Sciatic nerve (tissue), 2 donors: Measurements from ENCODE around the gene FARP1. TPM values are rescaled to one million over a fixed set of nuclear protein-coding genes. Genes with fewer than 3 reads are reported as not detected.

Experiments used
- ATAC-seq: fragments of 200-7000 bp; cut with Tn5 transposase; one replicate; pipeline ENCODE4 v1.9.1; 2020; ENCODE audit warnings: mild to moderate bottlenecking, moderate library complexity
- DNase-seq: peaks from one replicate; pipeline ENCODE4 v3.0.0-alpha.2; 2020; ENCODE audit warnings: low spot score
- intact Hi-C: fragments of 100-400 bp; cut with DNase I; formaldehyde crosslinking; loops from one replicate; pipeline ENCODE4 v1.14.2; 2022
- total RNA-seq: library from RNA; stranded (reverse); fragmentation: NEBNext Ultra II Directional; extraction: Animal tissue kit (Norgen Biotek cat#: 25700); gene quantifications from one replicate; pipeline ENCODE4 v1.2.1, GENCODE V29; 2021
- donor health status: DM: no; HTN: no; CAD: no.
- donor health status: DM: no; HTN: no; CAD: no.

Gene FARP1
- total RNA-seq, 1 donor from 2014 or later, result 35.4 TPM

GRCh38 chr13:98470920-98471319 lies 328.0 kb downstream of the FARP1 start:
- intact Hi-C loops, result no loop called here
- DNase-seq (no peak), ATAC-seq (no peak)

DNA sequence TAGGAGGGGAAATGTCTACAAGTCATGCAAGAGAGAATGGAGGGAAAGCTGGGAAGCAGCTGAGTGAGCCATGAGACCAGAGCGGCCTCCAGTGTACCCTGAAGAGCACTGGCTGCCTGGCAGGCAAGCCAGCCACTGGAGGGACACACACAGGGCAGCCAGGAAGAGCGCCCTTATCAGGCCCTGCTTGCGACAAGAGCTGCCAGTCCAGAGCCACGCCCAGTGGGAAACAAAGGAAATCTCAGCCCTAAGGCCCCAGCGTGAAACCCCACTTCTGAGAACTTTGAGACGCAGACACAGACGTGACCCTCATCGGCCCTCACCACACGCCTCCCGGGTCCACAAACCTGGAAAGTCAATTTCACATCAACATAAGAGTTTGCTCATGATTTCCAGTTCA lies 329.0 kb downstream of the FARP1 start:
- intact Hi-C loops, result no loop called here
- ATAC-seq (no peak), DNase-seq (peak; percentile 43)

- ATAC-seq (no peak), DNase-seq (peak; percentile 51)
- intact Hi-C loops, result no loop called here
These were observed 330.4 kb downstream of the FARP1 start for GRCh38 chr13:98473135-98473787.

DNA sequence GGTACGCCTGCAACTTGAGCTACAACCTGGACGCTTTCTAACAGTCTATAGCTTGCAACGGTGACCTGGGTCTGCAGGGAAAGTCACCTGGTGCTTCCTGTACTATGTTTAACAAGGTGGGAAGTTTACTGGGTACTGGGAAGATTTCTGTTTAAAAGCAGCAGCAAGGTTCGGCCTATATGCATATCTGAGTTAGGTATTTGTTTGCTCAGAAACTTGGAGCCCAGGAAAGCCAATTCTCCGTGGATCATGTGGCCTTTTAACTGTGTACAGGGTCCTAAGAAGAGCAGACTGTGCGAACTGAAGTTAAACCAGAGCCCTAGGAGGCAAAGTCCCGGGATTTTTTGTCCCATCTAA lies 330.9 kb downstream of the FARP1 start:
- DNase-seq (no peak), ATAC-seq (no peak)
- intact Hi-C loops, result no loop called here

DNA sequence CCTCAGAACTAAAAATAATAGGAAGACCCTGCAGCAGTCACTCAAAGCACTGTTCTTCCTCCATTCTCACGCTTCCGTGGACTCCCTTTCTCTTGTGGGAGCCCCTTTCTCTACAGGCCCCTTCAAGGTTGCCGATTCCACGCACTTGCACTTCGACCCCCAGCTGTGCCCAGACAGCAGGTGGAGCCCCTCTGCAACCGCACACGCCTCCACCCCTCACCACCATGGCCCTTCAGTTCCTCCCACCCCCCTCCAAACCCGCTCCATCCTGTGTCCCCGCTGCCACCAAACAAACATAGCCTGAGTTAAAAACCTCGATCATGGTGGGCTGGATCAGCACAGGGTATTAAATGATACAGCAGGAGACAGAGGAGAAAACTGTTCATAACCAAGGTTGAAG lies 331.4 kb downstream of the FARP1 start:
- intact Hi-C loops, result no loop called here
- ATAC-seq, result no peak
- DNase-seq, result peak; percentile 21

- intact Hi-C loops, result no loop called here
- peak; percentile 54 for DNase-seq
- ATAC-seq, result no peak
These were observed 331.9 kb downstream of the FARP1 start for GRCh38 chr13:98474761-98475160.

GRCh38 chr13:98475522-98475921 lies 332.6 kb downstream of the FARP1 start:
- intact Hi-C loops, result no loop called here
- ATAC-seq (peak; percentile 46), DNase-seq (peak; percentile 53)

GRCh38 chr13:98476106-98476505 lies 333.2 kb downstream of the FARP1 start:
- intact Hi-C loops, result no loop called here
- ATAC-seq (no peak), DNase-seq (peak; percentile 46)

- intact Hi-C loops, result no loop called here
- ATAC-seq (peak; percentile 62), DNase-seq (peak; percentile 64)
These were observed 333.7 kb downstream of the FARP1 start for GRCh38 chr13:98476538-98476966.

DNA sequence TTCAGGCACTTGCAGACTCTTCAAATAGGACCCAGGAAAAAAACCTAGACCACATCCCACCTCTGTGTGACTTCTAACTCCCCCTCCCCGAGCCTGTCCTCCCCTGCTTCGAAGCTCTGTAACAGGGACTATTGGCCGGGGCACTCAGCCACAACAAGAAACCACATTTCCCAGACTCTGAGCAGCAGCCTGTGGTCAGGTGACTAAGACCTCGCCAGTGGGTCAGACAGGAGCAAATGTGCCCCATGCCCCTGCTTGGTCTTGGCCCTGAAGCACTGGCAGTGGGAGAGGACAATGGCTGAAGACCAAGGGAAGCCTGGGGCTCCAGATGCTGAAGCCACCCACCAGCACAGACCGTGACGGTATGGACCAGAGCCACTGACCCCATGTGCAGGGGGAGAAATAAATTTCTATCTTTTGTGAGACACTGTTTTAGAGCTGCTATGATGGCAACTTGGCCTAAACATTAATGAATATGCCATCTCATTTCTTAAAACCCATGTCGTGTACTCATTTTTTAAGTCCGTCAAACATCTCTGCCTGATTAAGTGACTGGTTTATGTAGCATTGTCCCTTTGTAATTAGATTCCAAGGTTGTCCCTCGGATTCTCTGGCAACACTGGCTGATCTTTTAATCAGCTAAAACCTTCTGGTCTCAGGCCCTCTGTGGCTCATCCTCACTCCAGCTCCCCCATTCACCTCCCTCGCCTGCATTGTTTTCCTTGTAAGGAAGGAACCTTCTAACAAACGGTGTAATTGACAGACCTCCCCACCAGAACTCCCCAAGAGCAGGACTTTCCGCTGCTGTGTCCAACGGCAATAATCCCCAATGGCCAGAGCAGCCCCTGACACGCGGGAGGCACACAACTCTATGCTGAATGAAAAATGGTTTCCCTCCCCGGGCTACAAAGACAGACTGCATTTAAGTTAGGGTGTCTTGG lies 335.6 kb downstream of the FARP1 start:
- peak; percentile 35 for DNase-seq
- intact Hi-C loops, result no loop called here
- ATAC-seq, result no peak

DNA sequence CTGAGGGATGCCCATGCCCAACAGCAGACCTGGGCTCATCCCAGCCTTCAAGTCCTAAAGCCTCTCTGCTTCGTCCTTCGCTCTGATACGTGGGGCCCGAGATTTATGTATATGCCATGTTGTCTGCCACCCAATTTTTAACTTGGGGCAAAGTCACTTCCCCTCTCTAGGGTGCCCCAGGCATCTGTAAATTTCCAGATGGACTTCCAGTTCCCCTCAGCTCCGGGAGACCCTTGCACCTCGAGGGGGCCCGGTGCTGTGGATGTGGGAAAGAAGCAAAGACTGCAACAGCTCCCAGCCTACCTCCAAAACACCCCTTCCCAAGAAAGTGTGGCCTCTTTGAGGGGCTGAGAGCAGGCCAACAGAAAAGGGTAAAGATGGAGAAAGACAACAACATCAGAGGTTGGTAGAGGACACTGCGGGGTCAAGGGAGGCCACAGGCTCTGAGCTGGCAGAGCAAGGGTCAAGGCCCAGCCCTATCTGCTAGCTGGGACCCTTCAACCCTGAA lies 336.7 kb downstream of the FARP1 start:
- DNase-seq, result peak; percentile 40
- no peak for ATAC-seq
- intact Hi-C loops, result loop anchor here (10.0 kb wide), 1 partner anchor 1915 kb away; no protein-coding TSS in a partner anchor

- peak; percentile 58 for ATAC-seq
- peak; percentile 55 for DNase-seq
- intact Hi-C loops, result loop anchor here (10.0 kb wide), 1 partner anchor 1916 kb away; no protein-coding TSS in a partner anchor
These were observed 338.3 kb downstream of the FARP1 start for GRCh38 chr13:98480915-98481877.

DNA sequence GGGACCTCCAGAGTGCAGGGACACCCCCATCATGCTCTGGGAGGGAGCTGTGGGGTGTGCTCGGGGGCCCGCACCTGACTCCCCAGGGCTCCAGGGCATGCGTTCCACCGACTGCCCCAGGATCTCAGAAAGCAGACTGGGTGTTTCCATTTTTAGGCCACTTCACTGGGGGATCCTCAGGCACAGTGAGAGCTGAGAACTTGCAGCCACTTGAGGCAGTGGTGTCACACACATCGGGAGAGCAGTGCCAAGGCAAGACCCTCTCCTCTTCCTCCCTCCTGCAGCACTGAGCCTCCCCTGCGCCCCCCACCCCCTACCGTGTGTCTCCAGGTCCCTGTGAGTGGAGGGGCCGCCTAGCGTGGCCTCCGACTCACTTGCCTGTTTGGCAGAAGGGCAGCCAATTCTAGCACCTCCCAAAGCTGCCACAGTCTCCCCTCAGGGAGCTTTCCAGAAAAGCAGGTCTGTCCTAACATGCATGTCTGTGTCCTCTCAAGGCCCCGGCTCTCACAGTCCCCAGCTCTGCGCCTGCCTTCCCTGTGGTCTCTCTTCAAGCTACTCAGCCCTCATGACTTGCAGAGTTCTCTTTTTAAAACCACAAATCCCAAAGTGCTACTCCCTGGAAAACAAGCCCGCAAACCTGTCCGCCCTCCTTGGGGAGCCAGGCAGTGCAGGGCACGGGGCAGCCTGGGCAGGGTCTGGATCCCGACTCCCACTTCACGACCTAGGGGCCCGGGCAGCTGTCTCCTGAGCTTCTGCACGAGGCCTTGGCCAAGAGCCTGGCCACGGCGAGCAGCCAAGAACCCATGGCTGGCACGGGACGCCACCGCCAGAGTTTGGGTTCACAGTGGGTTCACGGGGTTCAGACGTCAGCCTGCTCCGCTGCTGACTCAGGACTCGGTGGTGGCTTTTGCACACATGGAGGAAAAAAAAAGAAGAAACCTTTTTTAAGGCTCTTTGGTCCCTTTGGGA lies 339.9 kb downstream of the FARP1 start:
- intact Hi-C loops, result loop anchor here (2.0 to 10.0 kb wide), 2 partner anchors 24 to 1918 kb away; no protein-coding TSS in a partner anchor
- ATAC-seq (peak; percentile 76), DNase-seq (peak; percentile 84)

- intact Hi-C loops, result loop anchor here (2.0 to 10.0 kb wide), 2 partner anchors 23 to 1919 kb away; no protein-coding TSS in a partner anchor
- ATAC-seq (no peak), DNase-seq (peak; percentile 32)
These were observed 340.9 kb downstream of the FARP1 start for GRCh38 chr13:98483601-98484288.

DNA sequence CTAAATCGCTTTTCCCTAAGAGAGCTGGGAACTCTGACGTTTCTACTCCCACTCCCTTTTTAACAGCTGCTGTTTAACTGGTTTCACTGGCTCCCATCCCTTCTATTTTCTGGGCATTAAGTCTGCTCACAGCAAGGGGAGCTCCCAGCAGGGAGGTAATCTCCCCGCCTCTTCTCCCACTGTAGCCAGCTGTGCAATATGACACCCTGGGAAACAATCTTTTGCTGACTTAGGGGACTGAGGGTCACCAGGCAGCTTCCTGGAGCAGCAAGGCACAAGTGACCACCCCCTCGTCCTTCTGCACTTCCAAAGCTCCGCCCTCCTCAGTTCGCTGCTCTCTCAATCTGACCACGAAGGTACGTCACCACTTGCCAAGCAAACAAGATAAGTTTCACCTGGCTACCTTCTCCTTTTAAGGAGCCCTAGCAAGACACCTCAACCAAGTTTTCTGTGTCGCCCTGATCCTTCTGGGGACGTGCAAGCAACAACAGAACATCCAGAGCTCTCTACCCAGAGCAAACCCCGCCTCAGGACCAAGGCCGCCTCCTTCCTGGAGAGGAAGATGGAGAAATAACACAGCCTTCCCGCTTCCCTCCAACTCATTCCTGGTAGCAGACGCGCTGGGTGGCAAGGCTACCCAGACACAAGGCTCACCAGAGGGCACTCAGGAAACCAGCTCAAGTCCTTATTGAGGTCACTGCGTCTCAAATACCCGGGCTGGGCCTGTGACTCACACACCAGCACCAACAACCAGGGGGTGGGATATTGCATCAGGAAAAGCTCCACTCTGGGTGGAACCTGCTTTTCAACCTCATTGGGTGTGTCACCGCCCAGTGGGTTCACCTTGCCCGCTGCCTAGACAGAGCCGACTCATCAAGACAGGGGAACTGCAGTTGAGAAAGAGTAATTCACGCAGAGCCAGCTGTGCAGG lies 341.7 kb downstream of the FARP1 start:
- DNase-seq (peak; percentile 63), ATAC-seq (peak; percentile 75)
- intact Hi-C loops, result loop anchor here (10.0 kb wide), 1 partner anchor 1920 kb away; no protein-coding TSS in a partner anchor

DNA sequence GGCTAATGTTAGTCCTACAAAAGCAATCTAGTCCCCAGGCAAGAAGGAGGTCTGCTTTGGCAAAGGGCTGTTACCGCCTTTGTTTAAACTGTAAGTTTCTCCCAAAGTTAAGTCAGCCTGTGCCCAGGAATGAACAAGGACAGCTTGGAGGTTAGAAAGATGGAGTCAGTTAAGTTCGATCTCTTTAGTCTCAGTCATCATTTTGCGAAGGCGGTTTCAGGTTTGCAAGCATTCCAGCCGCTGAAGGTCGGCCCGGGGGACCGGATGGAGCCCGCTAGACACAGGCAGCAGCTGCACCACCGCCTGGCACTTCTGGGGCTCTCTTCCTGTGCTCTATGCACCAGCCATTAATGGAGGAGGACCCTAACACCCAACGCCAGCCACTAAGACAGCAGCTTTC lies 342.7 kb downstream of the FARP1 start:
- ATAC-seq (no peak), DNase-seq (no peak)
- intact Hi-C loops, result loop anchor here (10.0 kb wide), 1 partner anchor 1921 kb away; no protein-coding TSS in a partner anchor
